ENCODE data around the gene CHST12.

GRCh38 chr7:2357571-2357970 is 45.8 kb upstream of the CHST12 start:
- no peak for TF ChIP-seq CTCF (conservative IDR thresholded peaks at IDR 0.05; ENCODE audit: low read depth, low read length)
- TF ChIP-seq EZH2phosphoT487 (IDR thresholded peaks at IDR 0.05; ENCODE audit: borderline replicate concordance, low read length) = no peak
